ENCODE data around the gene DSTN.

DSTN gene

DNA sequence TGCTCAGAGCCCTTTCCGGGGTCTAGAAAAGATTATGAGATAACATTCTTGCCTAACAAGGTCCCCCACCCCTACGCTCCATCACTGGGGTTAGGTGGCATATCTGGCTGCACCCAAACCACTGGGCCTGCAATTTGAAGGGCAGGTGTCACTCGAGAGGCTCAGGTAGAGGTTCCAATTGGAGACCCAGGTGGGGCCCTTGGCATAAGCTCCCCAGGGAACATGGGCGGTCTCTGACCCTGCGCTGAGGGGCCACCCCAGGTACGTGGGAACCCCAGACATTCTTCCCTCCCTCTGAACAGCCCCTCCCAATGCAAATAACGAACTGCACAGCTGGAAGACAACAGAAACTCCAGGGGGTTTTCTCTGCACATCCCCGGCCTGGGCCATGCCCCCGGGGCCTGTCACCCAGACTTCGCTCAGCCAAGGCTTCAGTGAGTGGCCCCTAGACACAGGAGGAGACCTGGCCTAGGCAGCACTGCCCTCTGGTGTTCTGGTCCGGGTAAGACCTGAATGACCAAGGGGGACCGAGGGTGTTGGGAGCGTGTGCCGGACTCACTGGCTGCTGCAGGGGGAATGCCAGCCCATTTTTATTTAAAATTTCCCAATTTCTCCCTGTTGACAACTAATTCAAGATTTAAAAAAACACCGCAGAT is 47.5 kb downstream of the DSTN start:
- Histone ChIP-seq H3K36me3 (peaks cover 15 to 67% (median 52%) of the 10 kb centered on the region in 3 donors), H3K4me1 (peaks cover 13 to 56% (median 46%) of the 10 kb centered on the region in 4 donors), H3K4me3 (no peak overlapping the region), H3K9me3 (no peaks in the 10 kb centered on the region), H3K27me3 (no peaks in the 10 kb centered on the region), H3K27ac (peak overlapping the region; percentile 80 to 95)
- TF ChIP-seq, protein P1, sequence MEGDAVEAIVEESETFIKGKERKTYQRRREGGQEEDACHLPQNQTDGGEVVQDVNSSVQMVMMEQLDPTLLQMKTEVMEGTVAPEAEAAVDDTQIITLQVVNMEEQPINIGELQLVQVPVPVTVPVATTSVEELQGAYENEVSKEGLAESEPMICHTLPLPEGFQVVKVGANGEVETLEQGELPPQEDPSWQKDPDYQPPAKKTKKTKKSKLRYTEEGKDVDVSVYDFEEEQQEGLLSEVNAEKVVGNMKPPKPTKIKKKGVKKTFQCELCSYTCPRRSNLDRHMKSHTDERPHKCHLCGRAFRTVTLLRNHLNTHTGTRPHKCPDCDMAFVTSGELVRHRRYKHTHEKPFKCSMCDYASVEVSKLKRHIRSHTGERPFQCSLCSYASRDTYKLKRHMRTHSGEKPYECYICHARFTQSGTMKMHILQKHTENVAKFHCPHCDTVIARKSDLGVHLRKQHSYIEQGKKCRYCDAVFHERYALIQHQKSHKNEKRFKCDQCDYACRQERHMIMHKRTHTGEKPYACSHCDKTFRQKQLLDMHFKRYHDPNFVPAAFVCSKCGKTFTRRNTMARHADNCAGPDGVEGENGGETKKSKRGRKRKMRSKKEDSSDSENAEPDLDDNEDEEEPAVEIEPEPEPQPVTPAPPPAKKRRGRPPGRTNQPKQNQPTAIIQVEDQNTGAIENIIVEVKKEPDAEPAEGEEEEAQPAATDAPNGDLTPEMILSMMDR (IDR thresholded peaks at IDR 0.05): peak; percentile 85 to 95
- peak; percentile 64 to 89 for DNase-seq
- intact Hi-C loops (cut with DNase I; ENCODE audit: low total_unique reads): no loop called here

DNA sequence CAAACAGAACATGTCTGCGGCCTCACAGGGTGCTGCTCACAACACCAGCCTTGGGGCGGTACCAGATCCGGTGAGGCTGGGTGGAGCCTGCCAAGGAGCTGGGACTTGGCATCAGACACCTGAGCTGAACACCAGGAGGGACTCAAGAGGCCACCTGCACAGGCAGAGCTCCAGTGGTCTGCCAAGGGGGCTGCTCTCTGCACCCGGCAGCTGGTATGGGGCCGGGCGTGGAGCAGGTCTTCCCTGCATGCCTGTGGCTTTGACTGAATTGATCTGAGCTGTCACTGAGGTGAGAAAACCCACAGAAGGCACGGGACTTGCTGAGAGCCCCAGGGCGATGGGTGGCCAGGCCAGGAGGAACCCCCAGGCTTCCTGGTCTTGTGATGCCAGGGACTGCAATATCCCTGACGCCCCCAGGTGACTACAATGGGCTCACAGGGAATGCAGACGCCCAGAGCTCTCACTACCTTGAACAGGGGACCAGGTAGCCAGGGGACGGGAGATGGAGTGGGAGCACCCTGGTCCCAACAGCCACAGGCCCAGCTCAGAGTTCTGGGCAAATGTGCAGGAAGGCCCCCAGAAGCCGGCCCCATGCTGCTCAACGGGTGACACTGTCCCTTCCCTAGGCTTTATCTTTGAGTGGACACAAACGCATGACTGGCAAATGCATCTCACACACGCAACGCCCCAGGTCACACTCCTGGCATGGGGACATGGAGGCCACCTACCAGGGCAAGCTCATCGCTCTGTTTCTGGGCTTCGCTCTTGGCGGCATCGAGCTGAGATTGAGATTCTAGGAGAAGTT is 48.2 kb downstream of the DSTN start:
- Histone ChIP-seq H3K9me3 (no peaks in the 10 kb centered on the region), H3K27me3 (no peaks in the 10 kb centered on the region), H3K36me3 (peaks cover 22 to 74% (median 58%) of the 10 kb centered on the region in 3 donors), H3K4me3 (no peak overlapping the region), H3K4me1 (peaks cover 13 to 49% (median 39%) of the 10 kb centered on the region in 4 donors), H3K27ac (peak overlapping the region in 1 of 2 donors; percentile 95)
- peak; percentile 19 to 69 for DNase-seq
- TF ChIP-seq, protein P1 (IDR thresholded peaks at IDR 0.05): no peak
- intact Hi-C loops (cut with DNase I; ENCODE audit: low total_unique reads): loop anchor here (2.0 kb wide), 1 partner anchor 113 kb away; no protein-coding TSS in a partner anchor

DNA sequence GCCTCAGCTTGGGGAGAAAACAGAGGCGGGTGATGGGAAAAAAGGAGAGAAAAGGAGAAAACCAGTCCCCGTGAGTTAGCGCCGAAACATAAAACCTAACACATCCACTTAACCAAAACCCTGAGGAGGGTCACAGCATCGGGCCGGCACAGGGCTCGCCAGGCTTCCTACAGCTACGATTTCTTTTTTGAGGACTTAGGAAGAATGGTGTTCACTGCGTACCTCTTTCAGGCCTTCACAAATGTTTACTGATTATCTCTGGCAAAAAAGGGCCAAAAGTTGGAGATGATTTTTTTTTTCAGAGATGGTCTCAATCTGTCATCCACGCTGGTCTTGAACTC is 48.8 kb downstream of the DSTN start:
- H3K9me3 ChIP-seq: no peaks in the 10 kb centered on the region
- H3K36me3 ChIP-seq: peaks cover 25 to 80% (median 63%) of the 10 kb centered on the region in 3 donors
- H3K4me1 ChIP-seq: peaks cover 12 to 43% (median 33%) of the 10 kb centered on the region in 4 donors
- no peak for DNase-seq
- H3K4me3 ChIP-seq: no peak overlapping the region
- TF ChIP-seq, protein P1 (IDR thresholded peaks at IDR 0.05): no peak
- H3K27ac ChIP-seq: no peak overlapping the region
- H3K27me3 ChIP-seq: no peaks in the 10 kb centered on the region
- intact Hi-C loops (cut with DNase I; ENCODE audit: low total_unique reads): loop anchor here (2.0 kb wide), 1 partner anchor 114 kb away; no protein-coding TSS in a partner anchor

DNA sequence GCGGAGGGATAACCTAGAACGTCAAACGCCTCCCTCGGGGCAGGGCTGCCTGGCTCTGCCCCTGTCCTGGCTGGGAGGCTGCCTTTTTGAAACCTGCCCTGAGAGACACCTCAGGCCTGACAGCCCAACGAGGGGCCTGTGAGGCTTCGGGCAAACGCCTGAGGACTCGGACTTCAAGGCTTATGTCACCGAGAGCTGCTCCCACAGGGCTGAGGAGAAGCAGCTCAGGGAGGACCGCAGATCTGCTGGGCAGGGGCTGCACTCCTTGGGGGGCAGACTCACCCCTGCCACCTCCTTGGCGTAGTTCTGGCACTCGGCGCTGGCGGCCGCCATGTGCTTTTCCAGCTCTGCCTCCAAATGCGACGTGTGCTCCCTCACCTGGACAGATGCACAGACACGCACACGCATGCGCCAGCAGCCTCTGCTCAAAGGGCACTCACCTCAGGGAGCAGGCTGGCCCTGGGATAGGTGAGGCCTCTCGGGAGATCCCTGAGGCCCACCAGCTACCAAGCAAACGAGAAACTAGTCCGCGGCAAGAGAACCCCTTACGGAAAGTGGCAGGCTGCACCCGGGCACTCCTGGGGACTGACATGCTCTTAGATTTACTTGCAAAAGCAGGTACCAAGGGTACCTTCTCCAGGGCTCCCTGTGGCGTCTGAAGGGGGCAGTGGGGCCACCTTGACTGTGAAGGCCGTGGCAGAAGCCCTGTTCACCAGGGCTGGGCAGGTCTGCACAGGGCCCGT is 49.6 kb downstream of the DSTN start:
- TF ChIP-seq, protein P1 (IDR thresholded peaks at IDR 0.05): no peak
- H3K27me3 ChIP-seq: no peaks in the 10 kb centered on the region
- peak; percentile 22 to 62 for DNase-seq
- H3K9me3 ChIP-seq: no peaks in the 10 kb centered on the region
- H3K4me3 ChIP-seq: no peak overlapping the region
- H3K27ac ChIP-seq: no peak overlapping the region
- intact Hi-C loops (cut with DNase I; ENCODE audit: low total_unique reads): loop anchor here (2.0 kb wide), 1 partner anchor 115 kb away; no protein-coding TSS in a partner anchor
- H3K4me1 ChIP-seq: peaks cover 3 to 34% (median 25%) of the 10 kb centered on the region in 4 donors
- peaks cover 31 to 89% (median 71%) of the 10 kb centered on the region in 3 donors for H3K36me3 ChIP-seq
